ENCODE data around the gene URGCP. TPM values are rescaled to one million over a fixed set of nuclear protein-coding genes. Genes with fewer than 3 reads are reported as not detected.
A peak's percentile ranks its signal among the peaks of the same experiment; 100 is the strongest.

The URGCP gene
- total and polyA plus RNA-seq, 10 of the 15 experiments (the other 5 are each of a cell fraction or from before 2014, with no cell fraction given) = 2.0 to 29.7 (median 17.5) TPM

DNA sequence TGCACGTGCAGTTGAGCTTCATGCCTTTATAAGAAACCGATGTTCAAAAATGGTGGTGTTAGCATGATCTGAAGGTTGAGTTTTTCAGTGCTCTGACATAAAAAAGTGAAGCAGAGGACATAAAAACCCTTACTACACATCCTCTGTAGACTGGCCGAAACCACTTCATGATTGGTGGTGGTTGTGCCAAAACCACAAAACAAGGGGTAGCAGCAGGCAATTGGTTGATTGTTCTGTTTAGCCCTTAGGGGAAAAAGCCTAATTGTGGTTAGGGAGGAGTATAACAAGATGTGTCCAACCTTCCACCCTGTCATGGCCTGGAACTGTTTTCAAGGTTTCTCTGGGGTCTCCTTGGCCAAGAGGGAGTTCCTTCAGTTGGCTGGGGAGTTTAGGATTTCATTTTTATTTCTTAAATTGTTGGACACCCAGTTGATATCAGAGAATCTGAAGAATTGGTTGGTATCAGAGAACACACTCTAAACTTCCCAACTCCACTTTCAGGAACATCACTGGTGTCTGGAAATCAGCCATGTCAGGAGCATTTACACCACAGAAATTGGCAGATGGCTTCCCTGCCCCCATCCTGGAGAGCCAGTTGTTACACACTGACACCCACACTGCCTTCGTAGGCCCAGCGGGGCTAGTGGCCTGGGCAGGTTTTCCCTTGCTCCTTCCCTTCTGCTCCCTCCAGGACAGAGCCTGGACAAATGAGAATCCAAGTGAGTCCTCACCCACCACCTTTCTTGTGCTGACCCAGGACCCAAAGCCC lies 55.9 kb downstream of the URGCP start (continued):
- TF ChIP-seq SRF (IDR thresholded peaks at IDR 0.05; ENCODE audit: low read depth in 2 of 2, low read length in 2 of 2) (no peak), CBX5 (IDR thresholded peaks at IDR 0.05; ENCODE audit: low read depth) (no peak), RFX5 (IDR thresholded peaks at IDR 0.05; ENCODE audit: low read depth, low read length) (no peak), CEBPB (IDR thresholded peaks at IDR 0.05; ENCODE audit: borderline replicate concordance in 1 of 2, low read depth in 2 of 2, low read length in 2 of 2) (no peak), IKZF1 (conservative IDR thresholded peaks at IDR 0.05) (0 out of 2 replicates have a peak, but pooled peaks have one; percentile 24), SIN3A (IDR thresholded peaks at IDR 0.05; ENCODE audit: low read depth, low read length) (no peak), ZSCAN29 (IDR thresholded peaks at IDR 0.05) (no peak), POLR2AphosphoS5 (IDR thresholded peaks at IDR 0.05; ENCODE audit: low read length) (no peak), NFYB (IDR thresholded peaks at IDR 0.05; ENCODE audit: insufficient read depth, low read depth, low read length) (0 out of 2 replicates have a peak, but pooled peaks have one; percentile 52), POU2F2 (IDR thresholded peaks at IDR 0.05; ENCODE audit: borderline replicate concordance, low read depth, low read length) (no peak), RUNX3 (IDR thresholded peaks at IDR 0.05; ENCODE audit: low read length) (peak; percentile 91), RB1 (IDR thresholded peaks at IDR 0.05; ENCODE audit: borderline replicate concordance) (no peak), TBL1XR1 (IDR thresholded peaks at IDR 0.05; ENCODE audit: low read depth, low read length) (no peak), KAT2A (conservative IDR thresholded peaks at IDR 0.05; ENCODE audit: control insufficient read depth, low read depth, low read length) (no peak), HDAC2 (IDR thresholded peaks at IDR 0.05) (no peak), BHLHE40 (IDR thresholded peaks at IDR 0.05; ENCODE audit: borderline replicate concordance in 1 of 2, low read depth in 2 of 2, low read length in 1 of 2) (peak in 1 of 2 experiments; percentile 39; a peak in 2 of 4 replicates), IRF4 (IDR thresholded peaks at IDR 0.05; ENCODE audit: low read depth, low read length) (no peak), MTA3 (IDR thresholded peaks at IDR 0.05; ENCODE audit: borderline replicate concordance, low read length) (no peak)
- TF ChIP-seq, protein P1, sequence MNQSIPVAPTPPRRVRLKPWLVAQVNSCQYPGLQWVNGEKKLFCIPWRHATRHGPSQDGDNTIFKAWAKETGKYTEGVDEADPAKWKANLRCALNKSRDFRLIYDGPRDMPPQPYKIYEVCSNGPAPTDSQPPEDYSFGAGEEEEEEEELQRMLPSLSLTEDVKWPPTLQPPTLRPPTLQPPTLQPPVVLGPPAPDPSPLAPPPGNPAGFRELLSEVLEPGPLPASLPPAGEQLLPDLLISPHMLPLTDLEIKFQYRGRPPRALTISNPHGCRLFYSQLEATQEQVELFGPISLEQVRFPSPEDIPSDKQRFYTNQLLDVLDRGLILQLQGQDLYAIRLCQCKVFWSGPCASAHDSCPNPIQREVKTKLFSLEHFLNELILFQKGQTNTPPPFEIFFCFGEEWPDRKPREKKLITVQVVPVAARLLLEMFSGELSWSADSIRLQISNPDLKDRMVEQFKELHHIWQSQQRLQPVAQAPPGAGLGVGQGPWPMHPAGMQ (IDR thresholded peaks at IDR 0.05; ENCODE audit: borderline replicate concordance) = no peak
- TF ChIP-seq, protein P2, sequence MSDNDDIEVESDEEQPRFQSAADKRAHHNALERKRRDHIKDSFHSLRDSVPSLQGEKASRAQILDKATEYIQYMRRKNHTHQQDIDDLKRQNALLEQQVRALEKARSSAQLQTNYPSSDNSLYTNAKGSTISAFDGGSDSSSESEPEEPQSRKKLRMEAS (IDR thresholded peaks at IDR 0.05; ENCODE audit: low read depth, low read length) = no peak
- TF ChIP-seq, protein P3, sequence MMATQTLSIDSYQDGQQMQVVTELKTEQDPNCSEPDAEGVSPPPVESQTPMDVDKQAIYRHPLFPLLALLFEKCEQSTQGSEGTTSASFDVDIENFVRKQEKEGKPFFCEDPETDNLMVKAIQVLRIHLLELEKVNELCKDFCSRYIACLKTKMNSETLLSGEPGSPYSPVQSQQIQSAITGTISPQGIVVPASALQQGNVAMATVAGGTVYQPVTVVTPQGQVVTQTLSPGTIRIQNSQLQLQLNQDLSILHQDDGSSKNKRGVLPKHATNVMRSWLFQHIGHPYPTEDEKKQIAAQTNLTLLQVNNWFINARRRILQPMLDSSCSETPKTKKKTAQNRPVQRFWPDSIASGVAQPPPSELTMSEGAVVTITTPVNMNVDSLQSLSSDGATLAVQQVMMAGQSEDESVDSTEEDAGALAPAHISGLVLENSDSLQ (IDR thresholded peaks at IDR 0.05) = no peak
- TF ChIP-seq, protein P4, sequence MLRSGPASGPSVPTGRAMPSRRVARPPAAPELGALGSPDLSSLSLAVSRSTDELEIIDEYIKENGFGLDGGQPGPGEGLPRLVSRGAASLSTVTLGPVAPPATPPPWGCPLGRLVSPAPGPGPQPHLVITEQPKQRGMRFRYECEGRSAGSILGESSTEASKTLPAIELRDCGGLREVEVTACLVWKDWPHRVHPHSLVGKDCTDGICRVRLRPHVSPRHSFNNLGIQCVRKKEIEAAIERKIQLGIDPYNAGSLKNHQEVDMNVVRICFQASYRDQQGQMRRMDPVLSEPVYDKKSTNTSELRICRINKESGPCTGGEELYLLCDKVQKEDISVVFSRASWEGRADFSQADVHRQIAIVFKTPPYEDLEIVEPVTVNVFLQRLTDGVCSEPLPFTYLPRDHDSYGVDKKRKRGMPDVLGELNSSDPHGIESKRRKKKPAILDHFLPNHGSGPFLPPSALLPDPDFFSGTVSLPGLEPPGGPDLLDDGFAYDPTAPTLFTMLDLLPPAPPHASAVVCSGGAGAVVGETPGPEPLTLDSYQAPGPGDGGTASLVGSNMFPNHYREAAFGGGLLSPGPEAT (IDR thresholded peaks at IDR 0.05; ENCODE audit: low read depth) = no peak
